ENCODE results near the gene LZTS2.
"Not testable (repeated sequence)": the region's sequence is repeated elsewhere in the genome, so short reads cannot be mapped to it uniquely, and the experiment has no call there.

The LZTS2 gene

GRCh38 chr10:101032637-101033224 is 33.1 kb downstream of the LZTS2 start:
- no peak for DNase-seq (ENCODE audit: low spot score)

GRCh38 chr10:101033276-101033675 is 33.7 kb downstream of the LZTS2 start:
- no peak for DNase-seq (ENCODE audit: low spot score)

- DNase-seq (ENCODE audit: low spot score): not testable (repeated sequence)
Observed at GRCh38 chr10:101034404-101034803, 34.8 kb downstream of the LZTS2 start.

- DNase-seq (ENCODE audit: low spot score): no peak
Observed at GRCh38 chr10:101035314-101035713, 35.7 kb downstream of the LZTS2 start.

GRCh38 chr10:101035916-101036702 is 36.5 kb downstream of the LZTS2 start:
- DNase-seq (ENCODE audit: low spot score): no peak

- no peak for DNase-seq (ENCODE audit: low spot score)
Observed at GRCh38 chr10:101036726-101037125, 37.1 kb downstream of the LZTS2 start.

GRCh38 chr10:101038484-101038883 is 38.9 kb downstream of the LZTS2 start:
- DNase-seq (ENCODE audit: low spot score): no peak

GRCh38 chr10:101040061-101040460 is 40.5 kb downstream of the LZTS2 start:
- peak; percentile 92 for DNase-seq (ENCODE audit: low spot score)

GRCh38 chr10:101040851-101041250 is 41.2 kb downstream of the LZTS2 start:
- no peak for DNase-seq (ENCODE audit: low spot score)

GRCh38 chr10:101041252-101041761 is 41.7 kb downstream of the LZTS2 start:
- peak; percentile 61 for DNase-seq (ENCODE audit: low spot score)

GRCh38 chr10:101042118-101042517 is 42.5 kb downstream of the LZTS2 start:
- no peak for DNase-seq (ENCODE audit: low spot score)

GRCh38 chr10:101042667-101043362 is 43.2 kb downstream of the LZTS2 start:
- peak; percentile 93 for DNase-seq (ENCODE audit: low spot score)

GRCh38 chr10:101043363-101043707 is 43.7 kb downstream of the LZTS2 start:
- no peak for DNase-seq (ENCODE audit: low spot score)

GRCh38 chr10:101044117-101044516 is 44.5 kb downstream of the LZTS2 start:
- DNase-seq (ENCODE audit: low spot score): no peak

- no peak for DNase-seq (ENCODE audit: low spot score)
Observed at GRCh38 chr10:101046332-101047238, 47.0 kb downstream of the LZTS2 start.

- DNase-seq (ENCODE audit: low spot score): no peak
Observed at GRCh38 chr10:101047268-101047667, 47.7 kb downstream of the LZTS2 start.

- DNase-seq (ENCODE audit: low spot score): no peak
Observed at GRCh38 chr10:101047961-101048892, 48.6 kb downstream of the LZTS2 start.

GRCh38 chr10:101050208-101051069 is 50.8 kb downstream of the LZTS2 start:
- DNase-seq (ENCODE audit: low spot score): peak; percentile 42

- DNase-seq (ENCODE audit: low spot score): no peak
Observed at GRCh38 chr10:101052285-101052684, 52.7 kb downstream of the LZTS2 start.

GRCh38 chr10:101053516-101053915 is 53.9 kb downstream of the LZTS2 start:
- no peak for DNase-seq (ENCODE audit: low spot score)

Measured in COLO829 (cell line).